Activated effector memory CD4-positive, alpha-beta T cell treated with anti-CD3 and anti-CD28 coated beads, Interleukin-2, amount 50 U/mL, for 16 hours (primary cell): Measurements from ENCODE around the gene VCL.
A peak's percentile ranks its signal among the peaks of the same experiment; 100 is the strongest.
"Not testable (repeated sequence)": the region's sequence is repeated elsewhere in the genome, so short reads cannot be mapped to it uniquely, and the experiment has no call there.

Experiments used
- DNase-seq: peaks from one replicate; pipeline ENCODE4 v3.0.0-alpha.2; 2020

Gene VCL

GRCh38 chr10:73997787-73998622, at the start of gene VCL:
Gene VCL (plus strand): TSS chr10:73998116. CDS start chr10:73998208, 92 bp downstream.
- peak; percentile 98 for DNase-seq

- DNase-seq = no peak
Observed at GRCh38 chr10:73948947-73949633, 48.8 kb upstream of the VCL start.

GRCh38 chr10:73950155-73950948, 47.6 kb upstream of the VCL start:
- DNase-seq = no peak

GRCh38 chr10:73953665-73954064, 44.3 kb upstream of the VCL start:
- DNase-seq = no peak

GRCh38 chr10:73954737-73955136, 43.2 kb upstream of the VCL start:
- DNase-seq = no peak

- DNase-seq = no peak
Observed at GRCh38 chr10:73955719-73956118, 42.2 kb upstream of the VCL start.

GRCh38 chr10:73956476-73957359, 41.2 kb upstream of the VCL start:
- DNase-seq = peak; percentile 68

GRCh38 chr10:73959484-73960243, 38.3 kb upstream of the VCL start:
- no peak for DNase-seq

GRCh38 chr10:73962386-73962785, 35.5 kb upstream of the VCL start:
- DNase-seq = no peak

GRCh38 chr10:73963533-73963932, 34.4 kb upstream of the VCL start:
- not testable (repeated sequence) for DNase-seq

GRCh38 chr10:73964743-73965142, 33.2 kb upstream of the VCL start:
- no peak for DNase-seq

- DNase-seq = not testable (repeated sequence)
Observed at GRCh38 chr10:73965267-73965889, 32.5 kb upstream of the VCL start.

- no peak for DNase-seq
Observed at GRCh38 chr10:73965890-73966768, 31.8 kb upstream of the VCL start.

- DNase-seq = no peak
Observed at GRCh38 chr10:73967022-73967429, 30.9 kb upstream of the VCL start.

- DNase-seq = no peak
Observed at GRCh38 chr10:73967544-73967943, 30.4 kb upstream of the VCL start.

GRCh38 chr10:73968098-73968521, 29.8 kb upstream of the VCL start:
- DNase-seq = no peak

GRCh38 chr10:73969224-73969841, 28.6 kb upstream of the VCL start:
- DNase-seq = no peak

GRCh38 chr10:73970845-73971244, 27.1 kb upstream of the VCL start:
- no peak for DNase-seq

GRCh38 chr10:73971636-73972354, 26.1 kb upstream of the VCL start:
- no peak for DNase-seq
